Measurements from ENCODE around the gene ARL8A.

The ARL8A gene

DNA sequence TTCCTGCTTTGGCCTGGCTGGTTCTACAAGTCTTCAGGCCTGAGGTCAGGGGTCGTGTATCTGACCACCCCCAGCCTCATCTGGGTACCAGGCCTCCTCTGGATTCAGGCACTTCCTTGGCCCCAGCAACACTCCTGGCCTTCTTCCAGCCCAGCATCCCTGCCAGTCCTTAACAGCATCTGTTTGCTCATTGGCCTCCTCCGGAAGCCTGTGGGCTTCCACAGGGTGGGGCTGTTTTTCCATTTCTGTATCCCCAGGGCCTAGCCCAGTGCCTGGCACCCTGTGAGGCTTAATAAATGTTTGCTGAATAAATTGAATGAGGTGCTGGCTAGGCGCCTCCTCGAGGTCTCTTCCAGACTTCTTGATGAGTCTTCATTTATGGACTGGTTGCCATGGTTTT is 43.4 kb downstream of the ARL8A start:
- no peak overlapping the region for H3K27ac ChIP-seq
- TF ChIP-seq, protein P1, sequence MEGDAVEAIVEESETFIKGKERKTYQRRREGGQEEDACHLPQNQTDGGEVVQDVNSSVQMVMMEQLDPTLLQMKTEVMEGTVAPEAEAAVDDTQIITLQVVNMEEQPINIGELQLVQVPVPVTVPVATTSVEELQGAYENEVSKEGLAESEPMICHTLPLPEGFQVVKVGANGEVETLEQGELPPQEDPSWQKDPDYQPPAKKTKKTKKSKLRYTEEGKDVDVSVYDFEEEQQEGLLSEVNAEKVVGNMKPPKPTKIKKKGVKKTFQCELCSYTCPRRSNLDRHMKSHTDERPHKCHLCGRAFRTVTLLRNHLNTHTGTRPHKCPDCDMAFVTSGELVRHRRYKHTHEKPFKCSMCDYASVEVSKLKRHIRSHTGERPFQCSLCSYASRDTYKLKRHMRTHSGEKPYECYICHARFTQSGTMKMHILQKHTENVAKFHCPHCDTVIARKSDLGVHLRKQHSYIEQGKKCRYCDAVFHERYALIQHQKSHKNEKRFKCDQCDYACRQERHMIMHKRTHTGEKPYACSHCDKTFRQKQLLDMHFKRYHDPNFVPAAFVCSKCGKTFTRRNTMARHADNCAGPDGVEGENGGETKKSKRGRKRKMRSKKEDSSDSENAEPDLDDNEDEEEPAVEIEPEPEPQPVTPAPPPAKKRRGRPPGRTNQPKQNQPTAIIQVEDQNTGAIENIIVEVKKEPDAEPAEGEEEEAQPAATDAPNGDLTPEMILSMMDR (conservative IDR thresholded peaks at IDR 0.05): no peak
- no peak for TF ChIP-seq ZFX (IDR thresholded peaks at IDR 0.05)

DNA sequence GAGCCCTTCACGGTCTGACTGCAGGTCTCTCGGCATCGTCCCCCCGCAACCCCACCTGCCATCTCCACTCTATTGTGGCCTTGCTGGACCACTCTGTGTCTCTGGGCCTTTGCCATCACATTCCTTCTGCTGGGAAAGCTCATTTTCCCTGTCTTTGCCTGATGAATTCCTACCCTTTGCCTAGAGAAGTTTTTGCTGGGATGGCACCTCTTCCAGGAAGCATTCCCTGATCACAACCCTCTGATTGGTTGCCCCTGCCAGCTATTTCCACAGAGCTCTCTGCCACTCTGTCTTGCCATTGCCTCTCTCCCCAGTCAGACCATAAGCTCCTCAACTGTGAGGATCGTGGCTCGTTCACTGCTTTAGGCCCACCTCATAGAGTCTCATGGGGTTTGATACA is 50.7 kb downstream of the ARL8A start:
- TF ChIP-seq ZFX (IDR thresholded peaks at IDR 0.05): no peak
- TF ChIP-seq, protein P1 (conservative IDR thresholded peaks at IDR 0.05): no peak
- no peak overlapping the region for H3K27ac ChIP-seq

DNA sequence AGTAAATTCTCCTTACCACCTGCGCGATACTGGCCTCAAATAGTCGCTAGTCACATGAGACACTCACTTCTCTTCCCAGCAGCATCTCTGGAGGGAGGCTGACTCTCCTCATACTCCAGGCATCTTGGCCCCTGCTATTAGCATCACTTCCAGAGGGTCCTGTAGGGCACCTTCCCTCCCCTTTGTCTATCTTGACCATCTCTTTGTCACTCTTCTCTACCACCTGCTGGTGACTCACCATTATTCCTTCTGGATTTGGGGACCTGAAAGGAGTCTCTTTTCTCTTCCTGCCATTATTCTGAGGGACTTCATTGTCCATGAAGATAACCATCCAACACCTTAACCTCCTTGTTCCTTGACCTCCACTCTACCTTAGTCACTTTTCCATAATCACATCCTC is 53.5 kb downstream of the ARL8A start:
- no peak for TF ChIP-seq ZFX (IDR thresholded peaks at IDR 0.05)
- TF ChIP-seq, protein P1 (conservative IDR thresholded peaks at IDR 0.05): no peak
- no peak overlapping the region for H3K27ac ChIP-seq

DNA sequence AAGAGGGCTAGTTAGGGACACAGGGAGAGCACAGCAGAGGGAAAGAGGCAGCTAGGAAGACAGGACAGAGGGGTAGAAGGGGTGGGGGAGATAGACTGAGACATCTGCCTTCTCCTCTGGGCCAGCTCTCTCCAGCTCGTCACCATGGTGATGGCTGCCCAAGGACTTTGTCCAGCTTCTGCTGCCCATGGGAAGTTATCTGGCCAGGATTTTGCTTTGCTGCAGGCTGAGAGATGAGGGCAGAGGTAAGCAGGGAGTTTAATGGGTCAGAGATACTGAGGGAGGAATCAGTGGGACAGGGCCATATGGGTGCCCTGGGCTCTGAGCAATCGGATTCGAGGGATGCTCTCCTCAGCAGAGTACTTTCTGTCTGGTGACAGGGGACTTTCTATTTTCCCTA is 56.3 kb downstream of the ARL8A start:
- H3K27ac ChIP-seq: no peak overlapping the region; the same call in 1 of the 2 replicates
- no peak for TF ChIP-seq ZFX (IDR thresholded peaks at IDR 0.05)
- TF ChIP-seq, protein P1 (conservative IDR thresholded peaks at IDR 0.05): no peak

DNA sequence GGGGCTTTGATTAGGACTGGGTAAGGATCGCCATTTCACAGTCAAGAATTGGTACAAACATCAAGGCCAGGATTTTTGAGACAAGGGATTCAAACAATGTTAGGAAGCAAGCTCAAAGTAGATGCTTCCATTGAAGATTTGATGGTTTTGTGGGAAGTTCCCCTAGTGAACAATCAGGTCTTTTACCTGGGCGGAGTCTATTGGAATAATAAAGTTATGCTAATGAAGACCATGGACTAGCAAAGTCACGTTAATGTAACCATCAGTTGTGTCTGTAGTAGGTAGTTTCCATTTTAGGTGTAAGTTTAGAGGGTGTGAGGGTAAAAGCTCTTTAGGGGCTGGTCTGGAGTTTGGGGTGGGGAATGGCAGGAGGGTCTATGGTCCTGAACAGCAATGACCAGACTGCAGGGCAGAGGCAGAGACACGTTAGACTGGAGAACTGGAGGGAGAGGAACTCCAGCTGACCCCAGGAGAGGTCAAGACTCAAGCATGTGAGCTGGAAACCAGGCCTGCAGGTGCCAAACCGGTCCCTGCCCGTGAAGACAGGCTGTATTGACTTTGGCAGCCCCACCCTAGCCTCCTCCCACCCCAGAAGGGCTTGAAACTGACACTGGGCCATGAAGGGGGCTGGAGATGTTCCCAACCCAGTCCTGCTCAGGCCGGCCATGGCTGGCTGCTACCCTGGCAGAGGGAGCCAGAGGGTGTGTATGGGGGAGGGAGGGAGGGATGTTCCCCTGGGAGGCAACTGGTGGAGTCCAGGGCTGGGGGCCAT is 57.8 kb downstream of the ARL8A start:
- H3K27ac ChIP-seq: peak overlapping the region; percentile 42
- TF ChIP-seq, protein P1 (conservative IDR thresholded peaks at IDR 0.05): no peak

DNA sequence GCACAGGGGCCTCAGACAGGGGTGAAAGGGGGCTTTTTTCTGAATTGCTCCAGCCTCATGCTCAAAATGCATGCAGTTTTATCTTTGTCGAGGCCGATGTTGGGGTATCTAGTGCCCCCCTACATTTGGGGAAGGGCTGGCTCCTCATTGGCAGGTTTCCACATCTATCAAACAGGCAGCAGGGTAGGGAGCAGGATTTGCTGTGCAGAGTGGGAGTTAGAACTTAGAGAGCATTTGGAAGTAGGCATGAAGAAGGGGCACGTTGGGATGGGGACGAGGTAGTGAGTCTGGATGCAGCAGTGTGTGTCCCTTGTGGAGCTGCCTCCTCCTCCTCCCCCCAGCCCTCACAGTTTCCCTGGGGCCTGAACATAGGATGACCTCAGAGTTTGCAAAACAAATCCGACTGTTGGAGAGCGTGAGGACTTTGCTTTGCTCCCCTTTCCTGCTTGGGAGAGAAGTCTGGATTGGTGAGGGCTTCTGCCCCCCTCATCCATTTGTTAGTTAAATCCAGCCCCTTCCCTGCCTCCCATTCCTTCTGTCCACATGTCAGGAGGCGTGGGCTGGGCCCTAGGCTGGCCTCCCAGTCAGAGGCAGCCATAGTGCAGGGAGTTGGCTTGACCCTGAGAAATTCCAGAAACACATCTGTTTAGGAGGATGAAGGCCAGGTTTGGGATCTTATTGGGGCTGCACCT is 58.7 kb downstream of the ARL8A start:
- H3K27ac ChIP-seq: peak overlapping the region; percentile 42
- TF ChIP-seq ZFX (IDR thresholded peaks at IDR 0.05): no peak
- TF ChIP-seq, protein P1 (conservative IDR thresholded peaks at IDR 0.05): no peak
